ENCODE measurements around the gene TSPAN16.
A peak's percentile ranks its signal among the peaks of the same experiment; 100 is the strongest.

TSPAN16 gene

GRCh38 chr19:11273989-11274388, 22.0 kb upstream of the TSPAN16 start:
- Histone ChIP-seq H3K4me3 (ENCODE audit: low read depth, low read length) (no peak overlapping the region), H3K4me1 (ENCODE audit: control insufficient read depth, insufficient read depth, low read length) (no peaks in the 10 kb centered on the region), H3K9me3 (ENCODE audit: control insufficient read depth, insufficient read depth, low read depth, low read length) (no peaks in the 10 kb centered on the region), H3K36me3 (ENCODE audit: control insufficient read depth in 2 of 2, insufficient read depth in 1 of 2, low read length in 2 of 2) (no peaks in the 10 kb centered on the region), H3K27ac (ENCODE audit: extremely low read depth, low read depth, low read length) (no peak overlapping the region)
- TF ChIP-seq ZNF184 (tag by site-specific recombination; IDR thresholded peaks at IDR 0.05) = peak; percentile 97
- TF ChIP-seq REPIN1 (tag by site-specific recombination; IDR thresholded peaks at IDR 0.05; ENCODE audit: low read depth) = no peak
- no peak for TF ChIP-seq ZNF561 (tag by site-specific recombination; IDR thresholded peaks at IDR 0.05; ENCODE audit: borderline replicate concordance)
- TF ChIP-seq ZNF416 (tag by site-specific recombination; IDR thresholded peaks at IDR 0.05) = no peak
- CTCF ChIA-PET = interaction anchor here (0.6 to 1.1 kb wide), 2 partner anchors 11 to 172 kb away, joined by 3 read pairs; no protein-coding TSS in a partner anchor
- POLR2A ChIA-PET = no interaction called here

GRCh38 chr19:11274533-11275086, 21.4 kb upstream of the TSPAN16 start:
- CTCF ChIA-PET = interaction anchor here (0.5 to 1.0 kb wide), 4 partner anchors 19 to 200 kb away, joined by 3 to 5 read pairs (median 4); no protein-coding TSS in a partner anchor
- H3K4me1 ChIP-seq (ENCODE audit: control insufficient read depth, insufficient read depth, low read length) = no peaks in the 10 kb centered on the region
- no peak overlapping the region for H3K27ac ChIP-seq (ENCODE audit: extremely low read depth, low read depth, low read length)
- no peak overlapping the region for H3K4me3 ChIP-seq (ENCODE audit: low read depth, low read length)
- H3K36me3 ChIP-seq (ENCODE audit: control insufficient read depth in 2 of 2, insufficient read depth in 1 of 2, low read length in 2 of 2) = no peaks in the 10 kb centered on the region
- TF ChIP-seq ZNF549 (tag by site-specific recombination; IDR thresholded peaks at IDR 0.05) = no peak
- no peak for TF ChIP-seq KLF7 (tag by site-specific recombination; IDR thresholded peaks at IDR 0.05; ENCODE audit: borderline replicate concordance)
- TF ChIP-seq ZNF23 (tag by site-specific recombination; IDR thresholded peaks at IDR 0.05; ENCODE audit: borderline replicate concordance) = no peak
- no peak for TF ChIP-seq ZBTB1 (tag by site-specific recombination; IDR thresholded peaks at IDR 0.05)
- TF ChIP-seq ZNF169 (tag by site-specific recombination; IDR thresholded peaks at IDR 0.05) = no peak
- TF ChIP-seq ZNF16 (tag by site-specific recombination; IDR thresholded peaks at IDR 0.05; ENCODE audit: low read depth) = no peak
- no peak for TF ChIP-seq YY2 (tag by site-specific recombination; IDR thresholded peaks at IDR 0.05)
- TF ChIP-seq ZNF792 (tag by site-specific recombination; IDR thresholded peaks at IDR 0.05) = no peak
- no peak for TF ChIP-seq GLI2 (tag by site-specific recombination; IDR thresholded peaks at IDR 0.05; ENCODE audit: borderline replicate concordance, low read depth)
- no peak for TF ChIP-seq ZNF274 (IDR thresholded peaks at IDR 0.05; ENCODE audit: low read length)
- no peak for TF ChIP-seq ZNF274 (tag by site-specific recombination; IDR thresholded peaks at IDR 0.05; ENCODE audit: borderline replicate concordance)
- TF ChIP-seq GFI1B (tag by site-specific recombination; IDR thresholded peaks at IDR 0.05) = no peak
- TF ChIP-seq, protein P1, sequence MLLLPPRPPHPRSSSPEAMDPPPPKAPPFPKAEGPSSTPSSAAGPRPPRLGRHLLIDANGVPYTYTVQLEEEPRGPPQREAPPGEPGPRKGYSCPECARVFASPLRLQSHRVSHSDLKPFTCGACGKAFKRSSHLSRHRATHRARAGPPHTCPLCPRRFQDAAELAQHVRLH (tag by site-specific recombination; IDR thresholded peaks at IDR 0.05) = no peak
- no peak for TF ChIP-seq ZNF354C (tag by site-specific recombination; IDR thresholded peaks at IDR 0.05; ENCODE audit: borderline replicate concordance, low read depth)
- no peak for TF ChIP-seq WT1 (tag by site-specific recombination; IDR thresholded peaks at IDR 0.05)
- no peak for TF ChIP-seq ZNF791 (tag by site-specific recombination; IDR thresholded peaks at IDR 0.05)
- no peak for TF ChIP-seq HOXA7 (CRISPR knock-in tag; IDR thresholded peaks at IDR 0.05; ENCODE audit: borderline replicate concordance)
- no peaks in the 10 kb centered on the region for H3K9me3 ChIP-seq (ENCODE audit: control insufficient read depth, insufficient read depth, low read depth, low read length)
- POLR2A ChIA-PET = no interaction called here

DNA sequence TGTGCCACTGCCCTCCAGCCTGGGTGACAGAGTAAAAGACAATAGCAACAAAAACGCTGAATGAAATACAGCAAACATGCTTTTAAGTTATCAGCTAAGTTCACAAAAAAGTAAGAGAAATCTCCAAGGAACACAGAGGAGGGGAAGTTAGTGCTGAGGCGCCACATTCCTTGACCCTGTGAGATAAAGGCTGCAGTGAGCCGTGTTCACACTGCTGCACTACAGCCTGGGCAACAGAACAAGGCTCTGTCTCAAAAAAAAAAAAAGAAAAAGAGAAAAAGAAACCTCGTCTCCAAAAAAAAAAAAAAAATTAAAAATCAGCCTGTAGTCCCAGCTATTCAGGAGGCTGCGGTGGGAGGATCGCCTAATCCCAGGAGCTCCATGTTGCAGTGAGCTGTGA, 17.3 kb upstream of the TSPAN16 start:
- POLR2A ChIA-PET = no interaction called here

More for the DNA sequence above, 17.3 kb upstream of the TSPAN16 start:
- Histone ChIP-seq H3K36me3 (ENCODE audit: control insufficient read depth in 2 of 2, insufficient read depth in 1 of 2, low read length in 2 of 2) (no peaks in the 10 kb centered on the region), H3K27ac (ENCODE audit: extremely low read depth, low read depth, low read length) (no peak overlapping the region), H3K4me1 (ENCODE audit: control insufficient read depth, insufficient read depth, low read length) (no peaks in the 10 kb centered on the region), H3K9me3 (ENCODE audit: control insufficient read depth, insufficient read depth, low read depth, low read length) (no peaks in the 10 kb centered on the region), H3K4me3 (ENCODE audit: low read depth, low read length) (no peak overlapping the region)
- TF ChIP-seq ZNF155 (tag by site-specific recombination; IDR thresholded peaks at IDR 0.05) (no peak), ZBTB20 (tag by site-specific recombination; IDR thresholded peaks at IDR 0.05) (no peak), ZBTB48 (tag by site-specific recombination; IDR thresholded peaks at IDR 0.05) (no peak), ZNF350 (tag by site-specific recombination; IDR thresholded peaks at IDR 0.05) (no peak), ZNF555 (tag by site-specific recombination; conservative IDR thresholded peaks at IDR 0.05) (no peak), OSR2 (tag by site-specific recombination; IDR thresholded peaks at IDR 0.05) (no peak), ZFP3 (tag by site-specific recombination; IDR thresholded peaks at IDR 0.05; ENCODE audit: low read depth) (no peak), EGR2 (tag by site-specific recombination; IDR thresholded peaks at IDR 0.05; ENCODE audit: low read depth) (no peak), ZXDB (tag by site-specific recombination; IDR thresholded peaks at IDR 0.05) (no peak), ZNF404 (tag by site-specific recombination; IDR thresholded peaks at IDR 0.05) (no peak), ZBTB7A (tag by site-specific recombination; IDR thresholded peaks at IDR 0.05; ENCODE audit: low read depth) (no peak), GLIS2 (tag by site-specific recombination; IDR thresholded peaks at IDR 0.05) (no peak), ZNF335 (tag by site-specific recombination; conservative IDR thresholded peaks at IDR 0.05) (no peak)
- TF ChIP-seq, protein P2, sequence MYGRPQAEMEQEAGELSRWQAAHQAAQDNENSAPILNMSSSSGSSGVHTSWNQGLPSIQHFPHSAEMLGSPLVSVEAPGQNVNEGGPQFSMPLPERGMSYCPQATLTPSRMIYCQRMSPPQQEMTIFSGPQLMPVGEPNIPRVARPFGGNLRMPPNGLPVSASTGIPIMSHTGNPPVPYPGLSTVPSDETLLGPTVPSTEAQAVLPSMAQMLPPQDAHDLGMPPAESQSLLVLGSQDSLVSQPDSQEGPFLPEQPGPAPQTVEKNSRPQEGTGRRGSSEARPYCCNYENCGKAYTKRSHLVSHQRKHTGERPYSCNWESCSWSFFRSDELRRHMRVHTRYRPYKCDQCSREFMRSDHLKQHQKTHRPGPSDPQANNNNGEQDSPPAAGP (tag by site-specific recombination; IDR thresholded peaks at IDR 0.05) = no peak
- CTCF ChIA-PET = interaction anchor here (0.6 to 1.3 kb wide), 3 partner anchors 35 to 106 kb away, joined by 3 to 5 read pairs (median 3); no protein-coding TSS in a partner anchor
